Fibroblast of the aortic adventitia (primary cell): Measurements from ENCODE around the gene OPTN. TPM values are rescaled to one million over a fixed set of nuclear protein-coding genes. Genes with fewer than 3 reads are reported as not detected.
A peak's percentile ranks its signal among the peaks of the same experiment; 100 is the strongest.

Experiments used
- DNase-seq: peaks from one replicate; pipeline ENCODE4 v3.0.0-alpha.2; 2010; ENCODE audit warnings: low read depth
- H3K4me3 ChIP-seq: 2 replicates; pipeline ENCODE4 v1.5.1; 2011; ENCODE audit warnings: low read depth, mild to moderate bottlenecking, control low read depth, low read length, moderate library complexity
- total RNA-seq: library from RNA; depleted of rRNA; stranded (reverse); fragments of >200 nt; gene quantifications from 2 replicates; pipeline ENCODE4 v1.2.3, GENCODE V29; 2012; ENCODE audit warnings: low replicate concordance
- TF ChIP-seq, protein P1 (sequence below): IDR thresholded peaks from 2 replicates; pipeline ENCODE4 v1.5.1; 2011; ENCODE audit warnings: mild to moderate bottlenecking, low read length, control low read depth, inconsistent platforms; ENCODE audit not compliant: insufficient read depth

Gene OPTN
- total RNA-seq, 1 donor = 107 TPM

DNA sequence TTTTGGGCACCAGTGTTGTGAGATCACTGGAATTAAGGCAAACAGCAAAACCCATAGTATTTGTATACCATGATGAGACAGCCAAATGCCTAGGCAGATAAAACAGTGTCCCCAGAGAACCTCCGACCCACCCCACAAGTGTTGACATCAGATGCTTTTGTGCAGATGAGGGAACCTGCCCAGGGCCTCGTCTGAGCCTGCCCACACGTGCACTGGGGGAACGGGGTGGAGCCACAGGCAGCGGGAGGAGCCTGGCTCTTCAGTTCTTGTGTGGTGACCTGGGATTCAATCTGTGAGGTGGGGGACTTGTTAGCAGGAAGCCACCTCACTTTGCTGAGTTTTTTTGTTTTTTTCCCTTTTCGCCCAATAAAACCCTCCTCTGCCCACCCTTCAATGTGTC is 33.4 kb upstream of the OPTN start:
- DNase-seq = no peak
- no peak overlapping the region for H3K4me3 ChIP-seq
- TF ChIP-seq, protein P1, sequence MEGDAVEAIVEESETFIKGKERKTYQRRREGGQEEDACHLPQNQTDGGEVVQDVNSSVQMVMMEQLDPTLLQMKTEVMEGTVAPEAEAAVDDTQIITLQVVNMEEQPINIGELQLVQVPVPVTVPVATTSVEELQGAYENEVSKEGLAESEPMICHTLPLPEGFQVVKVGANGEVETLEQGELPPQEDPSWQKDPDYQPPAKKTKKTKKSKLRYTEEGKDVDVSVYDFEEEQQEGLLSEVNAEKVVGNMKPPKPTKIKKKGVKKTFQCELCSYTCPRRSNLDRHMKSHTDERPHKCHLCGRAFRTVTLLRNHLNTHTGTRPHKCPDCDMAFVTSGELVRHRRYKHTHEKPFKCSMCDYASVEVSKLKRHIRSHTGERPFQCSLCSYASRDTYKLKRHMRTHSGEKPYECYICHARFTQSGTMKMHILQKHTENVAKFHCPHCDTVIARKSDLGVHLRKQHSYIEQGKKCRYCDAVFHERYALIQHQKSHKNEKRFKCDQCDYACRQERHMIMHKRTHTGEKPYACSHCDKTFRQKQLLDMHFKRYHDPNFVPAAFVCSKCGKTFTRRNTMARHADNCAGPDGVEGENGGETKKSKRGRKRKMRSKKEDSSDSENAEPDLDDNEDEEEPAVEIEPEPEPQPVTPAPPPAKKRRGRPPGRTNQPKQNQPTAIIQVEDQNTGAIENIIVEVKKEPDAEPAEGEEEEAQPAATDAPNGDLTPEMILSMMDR = no peak

DNA sequence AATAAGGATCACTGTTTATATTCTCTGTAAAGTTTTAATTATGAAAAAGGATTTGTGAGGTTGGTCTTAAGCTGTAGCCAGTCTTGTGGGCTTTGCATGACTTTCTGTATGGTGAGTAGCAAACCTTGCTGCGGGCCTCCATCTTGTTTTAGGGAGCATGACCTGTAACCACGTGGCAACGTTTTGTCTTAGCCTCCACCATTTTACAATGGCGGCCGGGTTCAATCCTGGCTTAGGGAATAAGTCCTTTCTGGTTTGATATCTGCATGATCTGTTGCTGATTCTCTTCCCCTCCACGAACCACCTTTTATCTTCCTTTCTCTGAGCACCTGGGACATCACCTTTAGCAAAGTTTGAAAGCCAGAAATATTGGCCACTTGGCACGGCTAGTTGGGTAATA is 32.5 kb upstream of the OPTN start:
- TF ChIP-seq, protein P1 = no peak
- no peak overlapping the region for H3K4me3 ChIP-seq
- DNase-seq = no peak

DNA sequence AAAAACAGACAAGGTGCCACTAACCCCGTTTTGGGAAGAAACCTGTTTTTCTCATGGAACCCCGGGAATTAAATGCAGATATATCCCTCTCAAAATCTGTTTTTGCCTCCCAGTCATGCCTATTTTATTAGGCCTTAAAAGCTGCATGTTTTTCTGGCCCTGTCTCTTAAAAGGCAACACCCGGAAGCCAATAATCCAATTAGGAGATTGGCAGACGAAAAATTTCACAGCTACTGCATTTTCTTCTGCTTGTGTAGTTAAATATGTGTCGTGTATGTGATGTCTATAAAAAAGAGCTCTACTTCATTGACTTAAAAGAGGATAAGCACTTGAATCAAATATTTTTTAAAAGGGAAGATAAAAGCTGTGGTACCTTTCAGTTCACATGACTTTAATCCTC is 31.9 kb upstream of the OPTN start:
- H3K4me3 ChIP-seq = no peak overlapping the region
- TF ChIP-seq, protein P1 = no peak
- no peak for DNase-seq

DNA sequence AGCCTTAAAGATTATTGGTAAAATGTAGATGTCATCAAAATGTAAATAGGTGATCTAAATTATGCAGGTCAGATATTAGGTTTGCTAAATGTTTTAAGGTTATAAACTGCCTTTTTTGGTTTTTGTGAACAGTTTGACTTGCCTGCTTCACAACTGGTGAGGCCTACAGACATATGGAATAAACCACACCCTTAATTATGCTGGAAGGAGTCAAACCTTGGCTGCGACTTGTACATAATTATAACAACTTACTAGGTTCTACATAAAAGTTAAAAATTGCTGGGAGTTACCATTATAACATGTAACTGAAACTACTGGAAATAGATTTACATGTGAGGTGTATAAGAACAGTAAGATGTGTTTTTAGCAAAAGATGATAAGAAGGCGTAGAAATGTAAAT is 31.5 kb upstream of the OPTN start:
- no peak for DNase-seq
- TF ChIP-seq, protein P1 = no peak
- H3K4me3 ChIP-seq = no peak overlapping the region

DNA sequence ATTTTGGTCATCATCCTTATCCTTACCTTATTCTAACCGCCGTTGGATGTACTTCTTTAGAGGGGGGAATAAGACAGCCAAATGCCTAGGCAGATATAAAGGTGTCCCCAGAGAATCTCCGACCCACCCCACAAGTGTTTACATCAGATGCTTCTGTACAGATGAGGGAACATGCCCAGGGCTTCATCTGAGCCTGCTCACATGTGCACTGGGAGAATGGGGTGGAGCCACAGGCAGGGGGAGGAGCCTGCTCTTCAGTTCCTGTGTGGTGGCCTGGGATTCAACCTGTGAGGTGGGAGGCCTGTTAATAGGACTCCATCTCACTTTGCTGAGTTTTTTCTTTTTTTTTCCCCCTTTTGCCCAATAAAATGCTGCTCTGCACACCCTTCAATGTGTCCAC is 27.6 kb upstream of the OPTN start:
- TF ChIP-seq, protein P1 = no peak
- no peak overlapping the region for H3K4me3 ChIP-seq
- no peak for DNase-seq

DNA sequence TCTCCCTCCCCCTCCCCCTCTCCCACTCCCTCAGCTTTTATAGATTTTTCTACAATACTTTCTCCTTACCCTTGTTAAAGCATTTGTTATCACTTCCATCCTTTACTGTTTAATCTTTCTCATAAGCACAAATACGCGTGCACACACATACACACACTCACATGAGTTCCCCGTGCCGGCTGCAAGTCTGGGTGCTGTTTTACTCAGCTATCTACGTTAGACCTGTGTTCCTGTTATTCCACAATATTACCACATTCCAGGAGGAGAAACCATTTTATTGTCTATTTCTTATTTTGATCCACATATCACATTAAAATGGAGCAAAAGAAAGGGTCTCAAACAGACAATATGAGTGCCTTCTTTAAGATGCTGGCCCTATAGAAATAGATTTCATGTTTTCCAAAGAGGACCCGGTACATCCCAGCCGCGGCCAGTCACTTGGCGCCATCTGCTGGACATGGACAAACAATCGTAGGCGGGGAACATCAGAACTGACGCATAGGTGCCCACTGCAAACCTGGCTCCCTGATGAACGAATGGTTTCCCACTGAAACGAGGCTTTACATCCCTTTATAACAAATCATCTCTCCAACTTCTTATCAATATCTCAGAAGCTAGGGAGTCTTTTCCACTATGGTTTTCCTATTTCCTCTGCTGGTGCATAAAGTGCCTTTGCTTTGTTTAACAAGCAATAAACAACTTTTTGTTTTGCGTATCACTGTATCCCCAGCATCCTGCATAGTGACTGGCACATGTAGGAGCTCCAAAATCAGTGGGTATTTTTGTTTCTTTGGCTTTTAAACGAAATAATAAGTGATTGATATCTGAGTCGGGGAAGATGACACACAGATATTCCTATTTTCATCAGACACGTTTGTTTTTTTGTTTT is 25.2 kb upstream of the OPTN start:
- H3K4me3 ChIP-seq = no peak overlapping the region
- DNase-seq = peak; percentile 66
- TF ChIP-seq, protein P1 = peak; percentile 91
